PFSK-1 (cell line): Measurements from ENCODE around the gene DIPK1A.

Source experiments
- POLR2AphosphoS5 ChIP-seq: IDR thresholded peaks from 2 replicates; pipeline ENCODE4 v1.6.1; 2012; ENCODE audit warnings: low read depth, mild to moderate bottlenecking, control low read depth, low read length, moderate library complexity
- SIN3A ChIP-seq: IDR thresholded peaks from 2 replicates; pipeline ENCODE4 v1.6.1; 2012; ENCODE audit warnings: mild to moderate bottlenecking, low read length, moderate library complexity, borderline replicate concordance; ENCODE audit not compliant: insufficient read depth
- TAF1 ChIP-seq: IDR thresholded peaks from 2 replicates; pipeline ENCODE4 v1.6.1; 2012; ENCODE audit warnings: low read length, control low read depth, borderline replicate concordance; ENCODE audit not compliant: insufficient read depth
- TF ChIP-seq, protein P1 (sequence below), 2 experiments: IDR thresholded peaks; 2 replicates each; pipeline versions ENCODE4 v1.6.1 to v1.8.0; 2011 to 2012; ENCODE audit warnings: low read depth in 2 of 2, low read length in 2 of 2, control low read depth in 1 of 2, inconsistent platforms in 1 of 2, mild to moderate bottlenecking in 1 of 2, moderate library complexity in 1 of 2; ENCODE audit not compliant: insufficient read depth in 1 of 2

DNA sequence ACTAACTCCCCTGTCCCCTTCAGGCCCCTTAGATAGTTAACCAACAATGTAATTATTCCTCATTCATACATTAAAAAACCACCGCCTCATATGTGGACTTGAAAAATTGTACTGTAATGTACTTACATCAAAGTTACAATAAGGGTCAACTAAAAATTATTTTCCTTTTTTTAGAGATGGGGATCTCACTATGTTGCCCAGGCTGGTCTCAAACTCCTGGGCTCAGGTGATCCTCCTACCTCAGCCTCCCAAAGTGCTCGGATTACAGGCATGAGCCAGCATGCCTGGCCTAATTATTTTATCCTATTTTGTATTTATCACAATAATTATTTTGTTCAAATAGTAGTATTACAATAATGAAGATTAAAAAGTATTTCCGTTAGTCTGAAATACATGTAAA is 116.8 kb downstream of the DIPK1A start:
- TF ChIP-seq, protein P1, sequence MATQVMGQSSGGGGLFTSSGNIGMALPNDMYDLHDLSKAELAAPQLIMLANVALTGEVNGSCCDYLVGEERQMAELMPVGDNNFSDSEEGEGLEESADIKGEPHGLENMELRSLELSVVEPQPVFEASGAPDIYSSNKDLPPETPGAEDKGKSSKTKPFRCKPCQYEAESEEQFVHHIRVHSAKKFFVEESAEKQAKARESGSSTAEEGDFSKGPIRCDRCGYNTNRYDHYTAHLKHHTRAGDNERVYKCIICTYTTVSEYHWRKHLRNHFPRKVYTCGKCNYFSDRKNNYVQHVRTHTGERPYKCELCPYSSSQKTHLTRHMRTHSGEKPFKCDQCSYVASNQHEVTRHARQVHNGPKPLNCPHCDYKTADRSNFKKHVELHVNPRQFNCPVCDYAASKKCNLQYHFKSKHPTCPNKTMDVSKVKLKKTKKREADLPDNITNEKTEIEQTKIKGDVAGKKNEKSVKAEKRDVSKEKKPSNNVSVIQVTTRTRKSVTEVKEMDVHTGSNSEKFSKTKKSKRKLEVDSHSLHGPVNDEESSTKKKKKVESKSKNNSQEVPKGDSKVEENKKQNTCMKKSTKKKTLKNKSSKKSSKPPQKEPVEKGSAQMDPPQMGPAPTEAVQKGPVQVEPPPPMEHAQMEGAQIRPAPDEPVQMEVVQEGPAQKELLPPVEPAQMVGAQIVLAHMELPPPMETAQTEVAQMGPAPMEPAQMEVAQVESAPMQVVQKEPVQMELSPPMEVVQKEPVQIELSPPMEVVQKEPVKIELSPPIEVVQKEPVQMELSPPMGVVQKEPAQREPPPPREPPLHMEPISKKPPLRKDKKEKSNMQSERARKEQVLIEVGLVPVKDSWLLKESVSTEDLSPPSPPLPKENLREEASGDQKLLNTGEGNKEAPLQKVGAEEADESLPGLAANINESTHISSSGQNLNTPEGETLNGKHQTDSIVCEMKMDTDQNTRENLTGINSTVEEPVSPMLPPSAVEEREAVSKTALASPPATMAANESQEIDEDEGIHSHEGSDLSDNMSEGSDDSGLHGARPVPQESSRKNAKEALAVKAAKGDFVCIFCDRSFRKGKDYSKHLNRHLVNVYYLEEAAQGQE (IDR thresholded peaks at IDR 0.05; ENCODE audit: insufficient read depth in 1 of 2, low read depth in 2 of 2, low read length in 2 of 2), result no peak
- no peak for TF ChIP-seq POLR2AphosphoS5
- TF ChIP-seq TAF1, result no peak
- no peak for TF ChIP-seq SIN3A
